ENCODE measurements around the gene SSTR4. TPM values are rescaled to one million over a fixed set of nuclear protein-coding genes. Genes with fewer than 3 reads are reported as not detected.

The SSTR4 gene
- total RNA-seq, 5 donors from 2014 or later (not counting 1 experiment from before 2014, with no cell fraction given) = not detected

DNA sequence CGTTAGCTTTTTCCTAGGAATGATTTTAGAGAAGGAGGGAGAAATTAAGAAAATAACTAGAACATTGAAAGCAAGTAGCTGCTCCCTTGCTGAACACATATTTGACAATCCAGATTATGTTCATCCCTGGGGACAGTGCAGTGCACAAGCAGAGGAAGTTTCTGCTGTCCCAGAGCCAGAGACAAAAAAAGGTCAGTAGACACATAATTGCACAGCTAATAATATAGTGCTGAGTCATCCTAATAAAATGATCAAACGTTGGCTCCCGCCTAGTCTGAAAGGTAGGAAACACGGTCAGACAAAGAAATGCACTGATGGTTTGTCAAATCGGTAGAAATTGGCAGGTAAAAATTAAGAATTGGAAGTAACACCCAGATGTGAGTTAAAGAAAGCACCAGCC is 21.7 kb upstream of the SSTR4 start:
- Mint-ChIP-seq H3K27ac (no peak overlapping the region), H3K4me1 (no peaks in the 10 kb centered on the region), H3K9me3 (no peaks in the 10 kb centered on the region), H3K36me3 (no peaks in the 10 kb centered on the region), H3K4me3 (no peak overlapping the region), H3K27me3 (no peaks in the 10 kb centered on the region)
- ChIA-PET POLR2A (no interaction called here), CTCF (no interaction called here)
- ATAC-seq (replicated peaks in 1 of 4) (no peak), DNase-seq (no peak)
- Histone ChIP-seq H3K36me3 (ENCODE audit: control insufficient read depth in 2 of 2, extremely low read depth in 1 of 2, insufficient read depth in 1 of 2, low read length in 1 of 2) (no peaks in the 10 kb centered on the region), H3K4me1 (ENCODE audit: control insufficient read depth in 1 of 2, extremely low read depth in 1 of 2, insufficient read depth in 2 of 2, low read length in 2 of 2) (no peaks in the 10 kb centered on the region), H3K27me3 (replicated peaks in 1 of 2; ENCODE audit: control insufficient read depth in 2 of 2, extremely low read depth in 1 of 2, insufficient read depth in 2 of 2, low read length in 1 of 2) (peaks cover 0 to 8% of the 10 kb centered on the region in 2 experiments), H3K9me3 (no peaks in the 10 kb centered on the region), H3K27ac (ENCODE audit: low read length) (no peak overlapping the region), H3K4me3 (ENCODE audit: control insufficient read depth in 1 of 2, extremely low read depth in 1 of 2, low read length in 1 of 2) (no peak overlapping the region)
- WGBS (ENCODE audit: insufficient coverage) = 40% methylated on average over 1 of the region's 5 CpGs

DNA sequence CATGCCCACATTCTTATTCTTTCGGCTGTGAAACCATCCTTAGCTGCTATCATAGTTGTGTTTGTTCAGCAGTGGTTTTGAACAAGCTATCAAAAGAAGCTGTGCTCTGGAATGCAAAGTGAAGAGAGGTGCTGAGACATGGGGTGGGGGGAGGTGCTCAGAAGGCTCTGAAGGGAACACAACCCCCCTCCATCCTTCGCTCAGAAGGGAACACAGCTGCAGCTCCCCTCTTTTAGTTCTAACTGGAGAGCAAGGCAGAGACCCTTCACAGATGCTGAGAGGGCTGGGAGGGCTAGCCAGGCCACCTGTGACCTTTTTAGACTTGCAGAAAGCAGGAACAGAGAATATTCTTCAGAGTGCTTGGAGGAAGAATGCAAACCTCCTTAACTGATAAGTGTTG is 17.6 kb upstream of the SSTR4 start:
- CTCF ChIA-PET = interaction anchor here in 1 of 2 donors (0.6 kb wide), 1 partner anchor 682 kb away, joined by 8 read pairs; no protein-coding TSS in a partner anchor
- no peaks in the 10 kb centered on the region for H3K36me3 ChIP-seq (ENCODE audit: control insufficient read depth in 2 of 2, extremely low read depth in 1 of 2, insufficient read depth in 1 of 2, low read length in 1 of 2)
- H3K27me3 ChIP-seq (replicated peaks in 1 of 2; ENCODE audit: control insufficient read depth in 2 of 2, extremely low read depth in 1 of 2, insufficient read depth in 2 of 2, low read length in 1 of 2) = no peaks in the 10 kb centered on the region
- H3K9me3 ChIP-seq = no peaks in the 10 kb centered on the region
- Mint-ChIP-seq H3K36me3 (no peaks in the 10 kb centered on the region), H3K9me3 (no peaks in the 10 kb centered on the region), H3K27me3 (no peaks in the 10 kb centered on the region), H3K27ac (no peak overlapping the region), H3K4me1 (no peaks in the 10 kb centered on the region), H3K4me3 (no peak overlapping the region)
- no peak for ATAC-seq (replicated peaks in 1 of 4)
- WGBS (ENCODE audit: insufficient coverage) = no CpG with 5 or more reads among the region's 2 CpGs
- no peak for DNase-seq
- H3K27ac ChIP-seq (ENCODE audit: low read length) = no peak overlapping the region
- no peak overlapping the region for H3K4me3 ChIP-seq (ENCODE audit: control insufficient read depth in 1 of 2, extremely low read depth in 1 of 2, low read length in 1 of 2)
- POLR2A ChIA-PET = no interaction called here
- no peaks in the 10 kb centered on the region for H3K4me1 ChIP-seq (ENCODE audit: control insufficient read depth in 1 of 2, extremely low read depth in 1 of 2, insufficient read depth in 2 of 2, low read length in 2 of 2)

DNA sequence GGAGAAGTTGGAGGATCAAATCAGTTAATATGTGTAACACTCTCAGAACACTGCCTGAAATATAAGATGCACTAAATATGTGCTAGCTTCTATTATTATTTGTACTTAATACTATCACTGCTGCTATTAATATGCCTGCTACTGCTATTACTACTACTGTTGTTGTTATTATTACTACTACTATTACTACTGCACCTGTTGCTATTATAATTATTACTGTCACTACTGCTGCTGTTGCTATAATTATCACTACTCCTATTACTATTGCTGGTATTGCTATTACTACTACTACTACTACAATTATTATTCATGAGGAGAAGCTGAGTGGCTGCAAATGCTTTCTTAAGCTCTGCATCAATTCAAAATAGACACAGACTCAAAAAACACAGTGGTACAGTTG is 16.7 kb upstream of the SSTR4 start:
- Mint-ChIP-seq H3K4me3 (no peak overlapping the region), H3K9me3 (no peaks in the 10 kb centered on the region), H3K27ac (no peak overlapping the region), H3K27me3 (no peaks in the 10 kb centered on the region), H3K4me1 (no peaks in the 10 kb centered on the region), H3K36me3 (no peaks in the 10 kb centered on the region)
- no peak overlapping the region for H3K4me3 ChIP-seq (ENCODE audit: control insufficient read depth in 1 of 2, extremely low read depth in 1 of 2, low read length in 1 of 2)
- H3K9me3 ChIP-seq = no peaks in the 10 kb centered on the region
- no peaks in the 10 kb centered on the region for H3K27me3 ChIP-seq (replicated peaks in 1 of 2; ENCODE audit: control insufficient read depth in 2 of 2, extremely low read depth in 1 of 2, insufficient read depth in 2 of 2, low read length in 1 of 2)
- ATAC-seq (replicated peaks in 1 of 4) = no peak
- H3K4me1 ChIP-seq (ENCODE audit: control insufficient read depth in 1 of 2, extremely low read depth in 1 of 2, insufficient read depth in 2 of 2, low read length in 2 of 2) = no peaks in the 10 kb centered on the region
- ChIA-PET CTCF (no interaction called here), POLR2A (interaction anchor here in 1 of 2 donors (0.7 kb wide), 1 partner anchor 182 kb away, joined by 3 read pairs; no protein-coding TSS in a partner anchor)
- no peaks in the 10 kb centered on the region for H3K36me3 ChIP-seq (ENCODE audit: control insufficient read depth in 2 of 2, extremely low read depth in 1 of 2, insufficient read depth in 1 of 2, low read length in 1 of 2)
- DNase-seq = no peak
- no peak overlapping the region for H3K27ac ChIP-seq (ENCODE audit: low read length)

DNA sequence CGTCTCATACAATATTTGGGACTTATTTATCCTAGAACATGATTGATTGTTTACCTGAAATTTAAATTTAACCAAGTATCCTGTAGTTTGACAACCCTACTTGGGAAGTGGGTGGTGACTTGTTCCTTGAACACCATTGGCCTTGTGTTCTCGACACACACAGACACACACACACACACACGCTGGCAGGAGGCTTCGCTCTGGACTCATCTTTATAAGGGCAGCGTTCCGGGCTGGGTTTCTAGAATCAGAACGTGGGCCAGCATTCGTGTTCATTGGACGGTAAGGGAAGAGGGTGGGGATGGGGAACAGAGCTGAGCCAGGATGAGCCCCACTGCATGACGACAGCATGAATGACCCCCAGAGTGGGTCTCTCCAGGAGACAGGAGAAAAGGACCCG is 16.2 kb upstream of the SSTR4 start:
- H3K27ac Mint-ChIP-seq = no peak overlapping the region
- no peak overlapping the region for H3K4me3 Mint-ChIP-seq
- H3K36me3 Mint-ChIP-seq = no peaks in the 10 kb centered on the region
- H3K4me1 Mint-ChIP-seq = no peaks in the 10 kb centered on the region
- Histone ChIP-seq H3K4me1 (ENCODE audit: control insufficient read depth in 1 of 2, extremely low read depth in 1 of 2, insufficient read depth in 2 of 2, low read length in 2 of 2) (no peaks in the 10 kb centered on the region), H3K27me3 (replicated peaks in 1 of 2; ENCODE audit: control insufficient read depth in 2 of 2, extremely low read depth in 1 of 2, insufficient read depth in 2 of 2, low read length in 1 of 2) (no peaks in the 10 kb centered on the region), H3K9me3 (no peaks in the 10 kb centered on the region), H3K4me3 (ENCODE audit: control insufficient read depth in 1 of 2, extremely low read depth in 1 of 2, low read length in 1 of 2) (no peak overlapping the region), H3K27ac (ENCODE audit: low read length) (no peak overlapping the region), H3K36me3 (ENCODE audit: control insufficient read depth in 2 of 2, extremely low read depth in 1 of 2, insufficient read depth in 1 of 2, low read length in 1 of 2) (no peaks in the 10 kb centered on the region)
- H3K9me3 Mint-ChIP-seq = no peaks in the 10 kb centered on the region
- 78% methylated on average over 5 of the region's 11 CpGs for WGBS (ENCODE audit: insufficient coverage)
- ATAC-seq (replicated peaks in 1 of 4) (no peak), DNase-seq (no peak)
- ChIA-PET POLR2A (interaction anchor here in 1 of 2 donors (0.7 kb wide), 1 partner anchor 183 kb away, joined by 3 read pairs; no protein-coding TSS in a partner anchor), CTCF (no interaction called here)
- no peaks in the 10 kb centered on the region for H3K27me3 Mint-ChIP-seq

DNA sequence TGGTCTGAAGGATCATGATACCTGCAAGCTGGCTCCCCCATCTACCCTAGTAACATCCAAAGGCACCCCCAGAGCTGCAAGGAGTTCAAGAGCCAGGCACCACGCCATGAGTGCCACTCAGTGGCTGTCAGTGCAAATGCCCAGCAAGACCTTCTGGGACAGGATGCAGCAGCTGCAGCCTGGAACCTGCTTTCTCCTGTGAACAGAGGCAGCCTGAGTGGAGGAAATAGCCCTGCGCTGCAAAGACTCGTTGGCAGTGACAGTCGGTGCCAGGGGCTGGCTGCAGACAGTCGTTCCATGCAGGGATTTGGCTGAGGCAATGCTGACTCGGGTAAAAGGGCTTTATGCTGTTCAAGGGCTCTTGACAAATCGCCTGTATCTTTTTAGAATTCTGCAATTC is 15.7 kb upstream of the SSTR4 start:
- no peak overlapping the region for H3K27ac ChIP-seq (ENCODE audit: low read length)
- 65% methylated on average over 7 of the region's 7 CpGs for WGBS (ENCODE audit: insufficient coverage)
- H3K27me3 Mint-ChIP-seq = no peaks in the 10 kb centered on the region

DNA sequence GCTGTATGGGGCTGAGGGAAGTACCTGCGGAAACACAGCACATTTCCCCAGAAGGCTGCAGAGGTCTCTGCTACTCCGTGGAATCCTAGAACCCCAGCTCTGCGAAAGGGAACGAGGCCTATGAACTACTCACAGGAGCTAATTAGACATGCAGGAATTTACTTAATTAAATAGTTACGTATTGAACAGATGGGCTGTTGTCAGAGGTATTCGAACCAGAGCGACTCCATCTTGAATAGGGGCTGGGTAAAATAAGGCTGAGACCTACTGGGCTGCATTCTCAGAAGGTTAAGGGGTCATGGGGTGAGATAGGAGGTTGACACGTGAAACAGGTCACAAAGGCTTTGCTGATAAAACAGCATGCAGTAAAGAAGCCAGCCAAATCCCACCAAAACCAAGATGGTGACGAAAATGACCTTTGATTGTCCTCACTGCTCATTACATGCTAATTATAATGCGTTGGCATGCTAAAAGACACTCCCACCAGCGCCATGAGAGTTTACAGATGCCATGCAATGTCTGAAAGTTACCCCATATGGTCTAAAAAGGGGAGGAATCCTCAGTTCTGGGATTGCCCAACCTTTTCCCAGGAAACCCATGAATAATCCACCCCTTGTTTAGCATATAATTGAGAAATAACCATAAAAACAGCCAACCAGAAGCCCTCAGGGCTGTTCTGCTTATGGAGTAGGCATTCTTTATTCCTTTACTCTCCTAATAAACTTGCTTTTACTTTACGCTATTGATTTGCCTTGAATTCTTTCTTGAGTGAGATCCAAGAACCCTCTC is 14.7 kb upstream of the SSTR4 start:
- Histone ChIP-seq H3K9me3 (no peaks in the 10 kb centered on the region), H3K4me3 (ENCODE audit: control insufficient read depth in 1 of 2, extremely low read depth in 1 of 2, low read length in 1 of 2) (no peak overlapping the region), H3K27me3 (replicated peaks in 1 of 2; ENCODE audit: control insufficient read depth in 2 of 2, extremely low read depth in 1 of 2, insufficient read depth in 2 of 2, low read length in 1 of 2) (no peaks in the 10 kb centered on the region), H3K36me3 (ENCODE audit: control insufficient read depth in 2 of 2, extremely low read depth in 1 of 2, insufficient read depth in 1 of 2, low read length in 1 of 2) (no peaks in the 10 kb centered on the region), H3K27ac (ENCODE audit: low read length) (no peak overlapping the region), H3K4me1 (ENCODE audit: control insufficient read depth in 1 of 2, extremely low read depth in 1 of 2, insufficient read depth in 2 of 2, low read length in 2 of 2) (no peaks in the 10 kb centered on the region)
- ATAC-seq (replicated peaks in 1 of 4) (no peak), DNase-seq (no peak)
- WGBS (ENCODE audit: insufficient coverage) = 100% methylated on average over 1 of the region's 12 CpGs
- H3K9me3 Mint-ChIP-seq = no peaks in the 10 kb centered on the region
- H3K36me3 Mint-ChIP-seq = no peaks in the 10 kb centered on the region
- CTCF ChIA-PET = no interaction called here
- H3K27ac Mint-ChIP-seq = no peak overlapping the region
- POLR2A ChIA-PET = no interaction called here
- no peak overlapping the region for H3K4me3 Mint-ChIP-seq
- H3K4me1 Mint-ChIP-seq = no peaks in the 10 kb centered on the region
- no peaks in the 10 kb centered on the region for H3K27me3 Mint-ChIP-seq

More for the DNA sequence above, 15.7 kb upstream of the SSTR4 start:
- Mint-ChIP-seq H3K9me3 (no peaks in the 10 kb centered on the region), H3K4me1 (no peaks in the 10 kb centered on the region), H3K27ac (no peak overlapping the region), H3K36me3 (no peaks in the 10 kb centered on the region), H3K4me3 (no peak overlapping the region)
- H3K4me1 ChIP-seq (ENCODE audit: control insufficient read depth in 1 of 2, extremely low read depth in 1 of 2, insufficient read depth in 2 of 2, low read length in 2 of 2) = no peaks in the 10 kb centered on the region
- H3K9me3 ChIP-seq = no peaks in the 10 kb centered on the region
- H3K36me3 ChIP-seq (ENCODE audit: control insufficient read depth in 2 of 2, extremely low read depth in 1 of 2, insufficient read depth in 1 of 2, low read length in 1 of 2) = no peaks in the 10 kb centered on the region
- no peak overlapping the region for H3K4me3 ChIP-seq (ENCODE audit: control insufficient read depth in 1 of 2, extremely low read depth in 1 of 2, low read length in 1 of 2)
- peak in 1 of 4 experiments; percentile 12 for ATAC-seq (replicated peaks in 1 of 4)
- no peaks in the 10 kb centered on the region for H3K27me3 ChIP-seq (replicated peaks in 1 of 2; ENCODE audit: control insufficient read depth in 2 of 2, extremely low read depth in 1 of 2, insufficient read depth in 2 of 2, low read length in 1 of 2)
- ChIA-PET CTCF (no interaction called here), POLR2A (interaction anchor here in 1 of 2 donors (0.7 kb wide), 1 partner anchor 183 kb away, joined by 3 read pairs; no protein-coding TSS in a partner anchor)
- no peak for DNase-seq

Data from T-cell (primary cell).